Fibroblast of upper back skin (primary cell): Measurements from ENCODE around the gene CDX1.

Experiments
- DNase-seq: peaks from one replicate; pipeline ENCODE4 v3.0.0-alpha.2; 2013

The CDX1 gene

DNA sequence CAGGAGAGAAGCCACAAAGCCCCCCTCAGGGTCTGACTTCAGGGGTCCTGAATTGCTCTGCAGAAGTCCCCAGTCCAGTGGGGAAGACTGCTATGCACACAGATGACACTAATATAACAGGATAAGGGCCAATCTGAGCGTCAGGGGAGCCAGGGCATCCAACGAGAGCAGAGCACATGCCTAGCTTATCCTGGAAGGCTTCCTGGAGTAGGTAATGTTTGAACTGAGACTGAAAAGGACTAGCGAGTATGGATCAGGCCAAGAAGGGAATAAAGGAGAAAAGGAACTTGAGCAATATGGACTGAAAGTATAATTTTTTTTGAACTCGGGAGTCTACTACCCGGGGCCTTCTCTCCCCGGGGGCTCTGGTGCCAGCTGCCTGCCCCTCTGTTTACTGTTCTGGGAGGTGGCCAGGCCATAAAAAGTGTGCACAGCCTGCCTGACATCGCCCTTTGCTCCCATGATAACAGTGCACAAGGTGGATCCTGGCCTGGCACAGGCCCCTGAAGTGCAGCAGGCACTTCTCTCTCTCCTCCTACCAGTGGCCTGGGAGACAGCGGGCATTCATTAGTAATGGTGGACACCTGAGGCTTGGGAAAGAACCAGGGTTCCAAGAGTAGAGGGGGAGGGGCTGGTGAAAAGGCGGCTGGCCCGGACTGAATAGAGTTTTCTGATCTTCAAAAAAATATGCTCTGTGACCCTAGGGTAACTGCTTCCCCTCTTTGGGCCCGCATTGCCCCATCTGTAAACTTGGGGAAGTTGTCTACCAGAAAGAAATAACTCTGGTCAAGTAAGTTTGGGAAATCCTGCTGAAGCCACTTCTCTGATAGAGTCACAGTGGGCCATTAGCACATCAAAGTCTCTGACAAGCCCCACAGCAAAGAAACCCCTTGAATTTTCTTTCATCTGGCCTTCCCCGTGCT, 18.7 kb downstream of the CDX1 start:
- no peak for DNase-seq

DNA sequence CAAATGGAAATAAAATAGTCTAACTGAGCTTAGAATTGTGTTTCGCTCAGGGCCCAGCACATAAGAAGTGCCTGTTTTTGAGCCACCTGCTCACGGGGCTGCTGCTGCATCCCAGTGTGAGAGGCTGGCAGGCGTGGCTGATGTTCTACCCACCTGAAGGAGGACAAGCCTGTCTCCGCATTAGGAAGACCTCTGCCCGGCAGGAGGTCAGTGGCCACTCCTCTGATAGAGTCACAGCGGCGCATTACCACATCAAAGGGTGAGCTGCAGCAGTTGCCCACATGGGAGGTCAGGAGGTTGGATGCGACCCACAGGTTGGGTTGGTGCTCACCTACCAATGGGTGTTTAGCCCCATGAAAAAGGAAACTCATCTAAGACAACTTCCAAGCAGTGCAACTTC, 19.6 kb downstream of the CDX1 start:
- no peak for DNase-seq

DNA sequence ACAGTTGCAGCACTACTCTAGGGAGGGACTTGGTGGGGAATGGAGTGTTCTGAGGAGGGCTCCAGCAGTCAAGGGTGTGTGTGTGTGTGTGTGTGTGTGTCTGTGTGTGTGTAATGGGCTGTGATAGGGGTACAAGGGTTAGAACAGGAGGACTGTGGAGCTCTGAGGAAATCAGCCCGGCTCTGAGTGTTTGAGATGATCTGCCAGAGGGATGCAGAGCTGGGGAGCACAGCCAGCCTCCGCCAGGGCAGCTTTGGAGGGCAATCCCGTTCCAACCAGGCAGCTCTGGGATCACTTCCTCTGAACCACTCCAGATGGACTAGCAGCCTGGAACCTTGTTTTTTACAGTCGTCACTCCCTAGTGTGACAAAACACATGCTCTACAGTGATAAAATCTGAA, 20.3 kb downstream of the CDX1 start:
- DNase-seq: no peak

DNA sequence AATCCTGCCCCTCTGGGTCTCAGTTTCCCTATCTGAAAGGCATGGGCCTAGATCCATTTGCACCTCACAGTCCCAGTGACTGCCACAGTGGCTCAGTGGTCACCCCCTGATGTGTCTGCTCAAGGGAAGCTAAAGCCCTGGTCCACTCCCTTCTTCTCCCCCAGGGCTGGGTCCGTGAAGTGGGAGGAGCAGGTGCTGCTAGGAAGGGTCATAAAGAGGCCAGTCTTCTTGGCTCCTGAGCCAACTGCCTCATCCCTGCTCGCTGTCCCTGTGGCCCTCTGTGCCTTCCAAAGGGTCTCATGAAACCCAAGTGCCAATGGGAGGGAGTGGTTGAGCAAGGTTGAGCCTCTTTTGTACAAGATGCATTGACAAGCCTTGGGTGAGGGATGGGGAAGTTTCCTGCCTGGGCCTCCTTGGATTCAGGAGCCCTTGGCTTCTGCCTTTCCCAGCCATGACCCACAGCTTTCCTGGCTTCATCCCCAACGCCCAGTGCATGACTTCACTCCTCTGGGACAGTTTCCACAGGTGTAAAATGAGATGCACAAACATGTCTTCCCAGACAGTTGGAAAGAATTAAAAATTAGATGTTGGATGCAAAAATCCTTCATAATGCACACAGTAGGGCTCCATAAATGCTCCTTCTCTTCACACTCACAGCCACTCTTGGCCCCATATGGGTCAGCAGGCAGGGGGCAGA, 21.7 kb downstream of the CDX1 start:
- no peak for DNase-seq

DNA sequence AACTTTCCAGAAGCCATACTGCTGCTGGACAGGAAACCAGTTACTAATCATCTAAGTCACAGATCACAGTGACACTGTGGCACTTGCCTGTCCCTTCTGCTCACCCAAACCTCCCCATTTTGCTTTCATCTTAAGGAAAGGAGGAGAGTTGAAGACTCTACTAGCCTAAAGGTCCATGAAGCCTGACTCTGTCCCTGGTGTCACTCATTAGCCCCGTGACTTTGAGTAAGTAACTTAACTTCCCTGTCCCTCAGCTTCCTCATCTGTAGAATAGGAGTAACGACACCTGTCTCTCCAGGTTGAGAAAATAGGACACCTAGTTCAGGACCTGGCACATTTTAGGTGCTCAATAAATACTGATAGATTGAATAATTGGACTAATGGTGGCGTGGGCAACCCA, 22.7 kb downstream of the CDX1 start:
- DNase-seq: no peak

DNA sequence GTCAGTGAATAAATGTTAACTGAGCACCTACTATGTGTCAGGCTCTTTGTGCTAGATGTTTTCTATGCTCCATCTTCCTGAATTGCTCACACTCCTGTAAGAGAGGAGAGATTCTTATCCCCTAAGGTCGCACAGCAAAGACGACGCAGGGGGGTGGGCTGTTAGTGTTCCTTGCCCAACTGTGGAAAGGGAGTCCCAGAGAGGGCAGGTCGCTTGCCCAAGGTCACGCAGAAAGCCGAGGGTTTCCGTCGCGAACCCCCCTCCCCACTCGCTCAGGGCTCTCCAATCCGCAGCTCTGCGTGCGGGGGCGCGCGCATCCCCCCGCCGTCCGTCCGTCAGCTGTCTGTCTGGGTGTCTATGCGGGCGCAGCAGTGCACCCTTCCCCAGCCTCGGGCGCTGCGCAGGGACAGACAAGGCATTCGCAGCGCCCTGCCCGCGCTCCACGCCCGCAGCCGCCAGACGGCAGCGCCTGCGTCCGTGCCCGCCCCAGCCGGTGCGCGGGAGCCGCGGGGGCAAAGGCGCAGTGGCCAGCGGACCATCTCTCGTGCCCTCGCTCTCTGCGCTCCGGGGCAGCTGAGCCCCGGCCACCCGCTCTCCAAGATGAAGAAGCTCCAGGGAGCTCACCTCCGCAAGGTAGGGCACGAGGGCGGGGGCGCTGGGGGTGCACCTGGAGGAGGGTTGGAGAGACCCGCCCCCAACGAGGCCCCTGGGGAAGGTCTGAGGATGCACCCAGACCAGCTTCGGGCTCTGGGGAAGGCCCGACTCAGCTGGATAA, 23.3 kb downstream of the CDX1 start, which contains the start of gene SLC6A7:
Gene SLC6A7, plus strand, starts transcription at position 335 of the 775 bp plus-strand sequence. Its CDS starts 266 bp downstream, at position 601.
- DNase-seq: no peak

DNA sequence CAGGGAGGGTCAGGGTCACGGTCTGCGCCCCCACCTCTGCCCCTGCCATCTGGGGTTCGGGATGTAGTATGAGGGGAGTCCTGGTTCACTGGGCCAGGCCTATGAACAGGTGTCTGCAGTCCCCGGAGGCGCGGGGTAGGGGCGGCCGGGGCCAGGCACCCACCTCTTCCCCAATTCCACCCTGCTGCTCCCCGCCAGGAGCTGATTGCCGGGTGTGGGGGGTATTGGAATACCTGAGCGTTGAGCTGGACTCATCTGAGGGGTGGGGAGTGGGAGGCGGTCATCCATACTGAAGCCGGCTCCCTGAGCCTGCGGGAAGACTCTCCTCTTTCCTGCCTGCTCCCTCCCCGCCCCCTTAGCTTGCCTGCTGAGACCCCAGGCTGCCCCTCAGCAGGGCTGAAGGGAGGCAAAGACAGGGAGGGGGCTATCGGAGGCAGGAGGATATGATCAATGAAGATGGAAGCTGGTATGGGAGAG, 24.0 kb downstream of the CDX1 start:
- no peak for DNase-seq

DNA sequence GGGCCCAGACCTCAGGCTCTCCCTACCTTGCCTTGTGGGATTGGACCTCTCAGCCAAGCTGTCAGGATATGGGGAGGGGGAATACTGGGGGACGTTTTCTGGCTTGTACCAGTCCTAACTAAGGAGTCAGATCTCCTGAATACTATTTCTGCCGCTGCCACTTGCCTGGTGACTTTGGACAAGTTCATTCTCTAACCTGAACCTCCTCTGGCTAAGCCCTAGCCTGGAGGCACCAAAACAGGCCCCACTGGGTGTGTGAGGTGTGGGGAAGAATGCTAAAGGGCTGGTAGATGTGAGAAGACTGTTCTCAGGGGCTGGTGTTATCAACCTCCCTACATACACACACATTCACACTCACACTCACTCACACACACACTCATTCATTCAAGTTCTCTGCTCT, 24.4 kb downstream of the CDX1 start:
- no peak for DNase-seq

DNA sequence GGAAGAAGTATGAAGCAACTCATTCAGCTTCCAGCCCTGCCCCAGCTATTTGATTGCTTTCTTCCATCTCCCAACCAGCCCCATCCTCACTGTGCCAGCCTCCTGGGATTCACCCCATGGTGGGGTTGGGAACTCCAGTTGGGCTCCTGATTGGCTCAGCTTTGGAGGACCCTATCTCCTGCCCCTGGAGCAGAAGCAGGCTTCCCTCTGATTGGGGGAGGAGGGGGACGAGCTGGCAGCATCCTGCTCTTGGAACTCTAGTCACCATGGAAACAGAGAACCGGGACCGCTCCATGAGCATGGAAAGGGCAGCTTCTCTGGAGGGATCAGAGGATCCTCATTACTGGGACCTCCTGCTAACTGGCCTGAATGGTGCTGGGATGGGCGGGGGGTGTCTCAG, 25.9 kb downstream of the CDX1 start:
- DNase-seq: no peak

DNA sequence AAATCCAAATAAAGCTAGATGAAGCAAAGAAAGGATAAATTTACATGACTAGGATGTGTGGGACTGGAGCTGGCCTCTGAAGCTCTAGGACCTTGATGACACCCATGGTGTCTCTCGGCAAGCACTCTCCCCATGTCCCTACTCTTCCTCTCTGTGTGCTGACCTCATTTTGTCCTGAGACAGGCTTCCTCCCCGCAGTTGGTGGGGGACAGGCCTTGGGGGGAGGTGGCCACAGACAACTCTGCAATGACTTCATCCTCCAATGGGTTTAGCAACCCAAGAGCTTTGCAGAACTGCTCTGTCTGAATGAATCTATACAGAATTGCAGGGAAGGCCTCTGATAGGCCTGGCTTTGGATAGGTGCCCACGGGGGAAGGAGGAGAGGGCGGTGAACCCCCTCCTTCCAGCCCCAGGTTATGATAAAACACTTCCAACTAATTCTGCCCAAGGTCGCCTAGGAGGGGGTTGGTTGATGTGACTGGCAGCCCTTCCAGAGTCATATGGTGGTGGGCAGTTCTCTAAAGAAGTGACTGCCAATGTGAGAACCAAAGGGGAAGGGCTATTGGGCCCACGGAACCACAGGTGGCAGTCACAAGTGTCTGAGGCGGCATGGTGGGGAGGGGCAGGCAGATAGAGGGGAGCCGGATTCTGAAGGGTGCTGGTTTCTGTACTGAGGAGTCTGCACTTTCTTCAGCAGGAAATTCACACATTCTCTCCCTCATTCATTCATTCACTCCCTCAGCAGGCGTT, 29.3 kb downstream of the CDX1 start:
- no peak for DNase-seq

DNA sequence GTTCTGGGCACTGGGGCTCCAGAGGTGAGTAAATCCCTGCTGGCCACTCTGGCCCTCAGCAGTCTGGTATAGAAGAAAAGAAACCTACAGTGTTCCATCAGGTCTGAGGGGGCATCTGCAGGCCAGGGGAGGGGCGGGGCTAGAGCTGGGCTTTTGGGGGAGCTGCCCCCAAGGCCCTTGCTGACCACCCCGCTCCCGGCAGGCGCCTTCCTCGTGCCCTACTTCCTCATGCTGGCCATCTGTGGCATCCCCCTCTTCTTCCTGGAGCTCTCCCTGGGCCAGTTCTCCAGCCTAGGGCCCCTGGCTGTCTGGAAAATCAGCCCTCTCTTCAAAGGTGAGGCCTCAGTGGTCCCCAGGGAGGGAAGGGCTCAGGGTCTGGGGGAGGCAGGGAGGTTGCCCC, 29.9 kb downstream of the CDX1 start:
- DNase-seq: no peak

DNA sequence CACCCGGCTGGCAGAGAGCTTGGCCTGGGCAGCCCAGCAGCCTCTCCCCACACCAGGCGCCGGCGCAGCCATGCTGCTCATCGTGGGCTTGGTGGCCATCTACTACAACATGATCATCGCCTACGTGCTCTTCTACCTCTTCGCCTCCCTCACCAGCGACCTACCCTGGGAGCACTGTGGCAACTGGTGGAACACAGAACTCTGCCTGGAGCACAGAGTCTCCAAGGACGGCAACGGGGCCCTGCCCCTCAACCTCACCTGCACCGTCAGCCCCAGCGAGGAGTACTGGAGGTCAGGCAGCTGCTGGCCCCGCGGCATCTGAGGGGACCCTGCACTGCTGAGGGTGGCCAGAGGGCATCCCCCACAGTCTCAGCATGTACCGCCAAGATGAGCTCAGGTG, 30.4 kb downstream of the CDX1 start:
- DNase-seq: no peak

DNA sequence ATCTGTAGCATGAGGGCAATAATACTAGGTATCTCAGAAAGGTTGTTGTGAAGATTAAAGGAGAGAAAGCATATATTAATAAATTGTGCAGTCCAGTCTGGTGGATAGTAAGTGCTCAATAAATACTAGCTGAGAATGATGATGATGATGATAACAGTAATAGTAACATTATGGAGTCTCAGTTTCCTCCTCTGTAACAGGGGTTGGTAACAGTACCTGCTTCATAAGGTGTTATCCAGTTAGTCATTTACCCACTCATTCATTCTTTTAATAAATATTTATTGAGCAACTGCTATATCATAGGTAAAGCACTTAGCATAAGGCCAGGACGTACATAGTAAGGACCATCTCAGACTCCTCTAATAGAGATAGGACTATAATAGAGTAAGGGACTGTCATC, 30.9 kb downstream of the CDX1 start:
- no peak for DNase-seq

DNA sequence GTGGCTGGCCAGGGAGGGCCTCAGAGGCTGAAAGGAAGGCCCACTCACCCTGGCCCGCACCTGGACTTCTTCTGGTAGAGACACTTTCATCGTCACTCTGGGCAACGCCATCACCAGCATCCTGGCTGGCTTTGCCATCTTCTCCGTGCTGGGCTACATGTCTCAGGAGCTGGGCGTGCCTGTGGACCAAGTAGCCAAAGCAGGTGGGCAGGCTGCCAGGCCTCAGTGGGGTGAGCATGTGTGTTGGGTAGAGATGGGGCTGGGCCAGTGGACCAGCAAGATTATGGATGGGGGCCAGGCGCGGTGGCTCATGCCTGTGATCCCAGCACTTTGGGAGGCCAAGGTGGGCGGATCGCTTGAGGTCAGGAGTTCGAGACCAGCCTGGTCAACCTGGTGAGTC, 35.9 kb downstream of the CDX1 start:
- DNase-seq: no peak

DNA sequence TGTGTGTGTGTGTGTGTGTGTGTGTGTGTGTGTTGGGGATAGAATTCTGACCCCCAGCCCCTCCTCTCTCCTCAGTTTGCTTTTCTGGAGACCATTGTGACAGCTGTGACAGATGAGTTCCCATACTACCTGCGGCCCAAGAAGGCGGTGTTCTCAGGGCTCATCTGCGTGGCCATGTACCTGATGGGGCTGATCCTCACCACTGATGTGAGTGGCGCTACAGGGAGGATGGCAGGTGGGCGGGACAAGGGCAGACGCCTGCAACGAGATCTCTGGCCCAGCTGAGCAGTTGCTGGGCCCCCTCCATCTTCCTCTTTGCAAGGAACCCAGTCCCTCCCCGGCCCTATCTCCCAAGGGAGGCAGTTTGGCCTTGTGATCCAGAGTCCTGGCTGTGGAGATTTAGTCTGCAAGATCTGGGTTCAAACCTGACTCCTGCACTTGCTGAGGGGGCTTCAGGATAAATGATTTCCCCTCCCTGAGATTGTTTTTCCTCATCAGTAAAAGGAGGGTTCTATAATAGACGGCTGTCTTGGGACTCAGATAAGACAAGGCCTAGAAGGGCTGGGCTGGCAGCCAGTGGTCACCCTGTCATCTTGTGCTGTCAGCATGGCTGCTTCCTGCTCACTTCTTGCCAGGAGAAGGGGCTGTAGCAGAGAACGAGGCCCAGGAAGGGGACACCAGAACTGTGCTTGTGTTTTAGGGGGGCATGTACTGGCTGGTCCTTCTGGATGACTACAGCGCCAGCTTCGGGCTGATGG, 37.4 kb downstream of the CDX1 start:
- no peak for DNase-seq

DNA sequence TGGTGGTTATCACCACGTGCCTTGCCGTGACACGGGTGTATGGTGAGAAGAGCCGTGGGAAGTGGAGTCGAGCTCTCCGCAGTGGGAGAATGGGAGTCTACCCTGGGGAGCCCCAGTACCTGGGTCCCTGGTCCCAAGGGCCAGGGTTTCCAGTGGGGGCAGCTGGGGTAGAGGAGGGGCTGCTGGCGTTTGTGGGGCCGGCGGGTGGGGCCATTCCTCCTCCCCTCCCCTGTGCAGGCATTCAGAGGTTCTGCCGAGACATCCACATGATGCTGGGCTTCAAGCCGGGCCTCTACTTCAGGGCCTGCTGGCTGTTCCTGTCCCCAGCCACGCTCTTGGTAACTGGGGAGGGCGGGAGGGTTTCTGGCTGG, 38.0 kb downstream of the CDX1 start:
- no peak for DNase-seq

DNA sequence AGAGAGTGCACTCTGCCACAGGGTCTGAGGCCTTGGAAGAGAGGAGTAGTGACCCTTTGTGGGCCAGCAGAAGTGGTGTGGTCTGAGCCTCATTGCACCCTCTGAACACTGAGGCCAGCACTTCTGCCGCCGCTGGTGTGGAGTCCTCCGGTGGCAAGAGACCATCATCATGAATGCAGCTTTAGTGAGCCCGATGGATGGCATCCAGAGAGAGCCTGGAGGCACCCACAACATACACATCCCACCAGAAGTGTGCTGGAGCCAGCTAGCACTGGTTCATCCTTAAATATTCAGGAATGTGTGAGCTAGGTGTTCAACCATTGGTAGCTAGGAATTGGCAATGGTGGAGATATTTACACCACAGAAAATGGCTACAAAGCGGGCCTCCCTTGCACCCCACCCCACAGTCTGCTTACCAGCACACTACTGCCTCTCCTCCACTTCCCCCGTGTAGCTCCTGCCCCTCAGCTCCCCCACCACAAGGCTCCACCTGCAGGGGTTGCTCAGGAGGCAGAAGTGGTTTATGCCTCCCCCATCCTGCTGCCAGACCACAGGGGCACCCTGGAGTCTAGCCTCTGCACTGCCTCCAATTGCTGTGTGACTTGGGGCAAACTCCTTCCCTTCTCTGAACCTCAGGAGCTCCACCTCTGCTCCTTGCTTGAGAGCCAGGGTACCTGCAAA, 39.7 kb downstream of the CDX1 start:
- DNase-seq: no peak

DNA sequence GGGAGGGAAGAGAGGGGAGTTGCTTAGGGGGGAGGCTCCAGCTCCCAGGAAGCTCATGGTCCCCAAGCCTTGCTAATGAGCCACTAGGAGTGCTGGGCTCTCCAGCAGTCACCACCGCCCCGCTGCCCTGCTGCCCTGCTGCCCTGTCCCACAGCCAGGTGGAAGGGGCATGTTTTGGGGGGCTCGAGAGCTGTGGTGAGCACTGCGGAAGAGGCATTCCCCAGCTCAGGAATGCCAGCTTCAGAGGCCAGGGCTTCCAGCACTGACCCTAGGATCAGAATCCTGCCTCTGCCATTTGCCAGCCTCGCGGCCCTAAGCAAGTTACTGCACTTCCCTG, 40.2 kb downstream of the CDX1 start:
- no peak for DNase-seq

DNA sequence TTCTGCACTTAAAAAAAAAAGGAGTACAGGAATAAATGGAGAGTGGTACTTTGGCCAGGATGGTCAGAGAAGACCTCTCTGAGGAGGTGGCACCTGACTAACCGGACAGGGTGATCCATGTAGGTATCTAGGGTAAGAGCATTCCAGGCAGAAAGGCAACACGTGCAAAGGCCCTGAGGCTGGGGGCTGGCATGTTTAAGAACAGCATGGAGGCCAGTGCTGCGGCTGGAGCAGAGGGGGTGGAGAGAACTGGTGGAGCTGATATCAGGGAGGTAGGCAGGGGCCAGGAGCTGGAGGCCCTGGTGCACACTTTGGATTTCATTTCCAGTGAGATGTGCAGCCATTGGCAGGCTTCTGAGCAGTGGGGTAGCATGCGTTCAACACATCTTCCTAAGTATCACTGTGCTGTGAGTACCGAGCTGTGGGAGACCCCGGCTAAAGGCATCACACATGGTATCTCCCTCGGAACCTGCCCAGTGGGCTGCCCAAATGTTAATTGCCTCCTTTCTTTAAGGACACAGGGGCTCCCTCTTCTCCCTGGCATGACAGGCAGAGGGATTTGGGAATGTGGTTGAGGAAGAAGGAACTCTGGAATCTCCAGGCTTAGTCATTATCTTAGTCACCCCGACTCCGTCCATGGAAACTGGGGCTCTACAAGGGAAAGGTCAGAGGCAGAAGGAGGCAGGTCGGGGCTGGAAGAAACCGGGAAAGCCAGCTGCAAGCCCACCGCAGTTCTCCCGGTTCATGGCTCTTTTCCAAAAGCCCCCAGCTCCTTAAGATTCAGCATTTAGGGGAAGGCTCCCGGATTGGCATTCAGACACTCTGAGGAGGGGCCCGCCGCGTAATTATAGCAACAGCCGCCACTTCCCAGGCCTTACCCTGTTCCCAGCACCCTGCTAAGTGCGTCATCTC, 41.9 kb downstream of the CDX1 start:
- peak; percentile 67 for DNase-seq

DNA sequence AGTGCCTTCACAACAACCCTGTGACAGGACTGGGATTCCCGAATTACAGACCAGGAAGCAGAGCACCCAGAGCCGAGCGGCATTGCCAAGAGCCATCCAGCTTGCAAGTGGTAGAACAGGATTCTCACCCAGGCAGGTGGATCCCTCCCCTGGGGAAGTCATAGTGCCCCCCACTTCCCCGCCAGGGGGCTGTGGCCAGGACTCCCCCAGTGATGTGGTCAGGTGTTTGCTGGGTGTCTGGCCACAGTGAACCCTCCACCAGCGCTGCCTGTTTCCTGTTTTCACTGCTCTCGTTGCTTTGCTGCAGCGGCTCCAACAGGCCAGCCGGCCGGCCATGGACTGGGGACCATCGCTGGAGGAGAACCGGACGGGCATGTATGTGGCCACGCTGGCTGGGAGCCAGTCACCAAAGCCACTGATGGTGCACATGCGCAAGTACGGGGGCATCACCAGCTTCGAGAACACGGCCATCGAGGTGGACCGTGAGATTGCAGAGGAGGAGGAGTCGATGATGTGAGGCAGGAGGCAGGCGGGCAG, 42.6 kb downstream of the CDX1 start:
- DNase-seq: no peak
